Stimulated activated memory B cell treated with anti-CD40 and anti-IgM and Interleukin-4, amounts not matched to agents 10 μg/mL and 1 μg/mL and 100 μg/mL, for 72 hours (primary cell): ENCODE results near the gene ZNF154.
"Not testable (repeated sequence)": the region's sequence is repeated elsewhere in the genome, so short reads cannot be mapped to it uniquely, and the experiment has no call there.

Experiments used
- ATAC-seq: fragments of 150-1000 bp; cut with Tn5 transposase; 2 replicates; pipeline ENCODE4 v1.10.0; 2021
- H3K27ac Mint-ChIP-seq: one replicate; pipeline ENCODE4 v1.8.0; 2022; ENCODE audit warnings: mild to moderate bottlenecking, mixed read lengths
- H3K27me3 Mint-ChIP-seq: one replicate; pipeline ENCODE4 v1.8.0; 2022; ENCODE audit warnings: mixed read lengths
- H3K36me3 Mint-ChIP-seq: one replicate; pipeline ENCODE4 v1.8.0; 2022; ENCODE audit warnings: mixed read lengths
- H3K4me1 Mint-ChIP-seq: one replicate; pipeline ENCODE4 v1.8.0; 2022; ENCODE audit warnings: mixed read lengths
- H3K4me3 Mint-ChIP-seq: one replicate; pipeline ENCODE4 v1.8.0; 2022; ENCODE audit warnings: mild to moderate bottlenecking, moderate library complexity, mixed read lengths
- H3K9me3 Mint-ChIP-seq: one replicate; pipeline ENCODE4 v1.8.0; 2022; ENCODE audit warnings: mixed read lengths

The ZNF154 gene

GRCh38 chr19:57708641-57709361, at the start of gene ZNF154:
ZNF154 (minus strand) TSS chr19:57709204; CDS start chr19:57708971, 233 bp downstream.
- H3K4me1 Mint-ChIP-seq = peaks cover 48% of the 10 kb centered on the region
- peaks cover 17% of the 10 kb centered on the region for H3K9me3 Mint-ChIP-seq
- peak; percentile 95 for ATAC-seq
- peak within 1 kb of the TSS; percentile 91 for H3K4me3 Mint-ChIP-seq
- no peaks in the 10 kb centered on the region for H3K27me3 Mint-ChIP-seq
- H3K36me3 Mint-ChIP-seq = peaks cover 57% of the 10 kb centered on the region
- H3K27ac Mint-ChIP-seq = peak within 1 kb of the TSS; percentile 99

- Mint-ChIP-seq H3K9me3 (peaks cover 13% of the 10 kb centered on the region), H3K4me1 (no peaks in the 10 kb centered on the region), H3K27ac (no peak overlapping the region), H3K36me3 (peaks cover 79% of the 10 kb centered on the region), H3K4me3 (no peak overlapping the region), H3K27me3 (no peaks in the 10 kb centered on the region)
- no peak for ATAC-seq
These were observed 48.9 kb upstream of the ZNF154 start for GRCh38 chr19:57757941-57758340.

- peaks cover 21% of the 10 kb centered on the region for H3K9me3 Mint-ChIP-seq
- H3K36me3 Mint-ChIP-seq = peaks cover 97% of the 10 kb centered on the region
- no peak overlapping the region for H3K4me3 Mint-ChIP-seq
- no peak overlapping the region for H3K27ac Mint-ChIP-seq
- no peak for ATAC-seq
- peaks cover 13% of the 10 kb centered on the region for H3K4me1 Mint-ChIP-seq
- H3K27me3 Mint-ChIP-seq = no peaks in the 10 kb centered on the region
These were observed 46.0 kb upstream of the ZNF154 start for GRCh38 chr19:57755031-57755430.

- no peaks in the 10 kb centered on the region for H3K27me3 Mint-ChIP-seq
- H3K36me3 Mint-ChIP-seq = peaks cover 97% of the 10 kb centered on the region
- ATAC-seq = no peak
- peaks cover 17% of the 10 kb centered on the region for H3K4me1 Mint-ChIP-seq
- no peak overlapping the region for H3K27ac Mint-ChIP-seq
- H3K9me3 Mint-ChIP-seq = peaks cover 24% of the 10 kb centered on the region
- no peak overlapping the region for H3K4me3 Mint-ChIP-seq
These were observed 45.2 kb upstream of the ZNF154 start for GRCh38 chr19:57754091-57754673.

GRCh38 chr19:57748029-57748428, 39.0 kb upstream of the ZNF154 start:
- H3K4me1 Mint-ChIP-seq = peaks cover 31% of the 10 kb centered on the region
- peaks cover 63% of the 10 kb centered on the region for H3K36me3 Mint-ChIP-seq
- H3K27me3 Mint-ChIP-seq = no peaks in the 10 kb centered on the region
- H3K9me3 Mint-ChIP-seq = peaks cover 16% of the 10 kb centered on the region
- no peak for ATAC-seq
- H3K4me3 Mint-ChIP-seq = peak overlapping the region; percentile 99
- peak overlapping the region; percentile 98 for H3K27ac Mint-ChIP-seq

GRCh38 chr19:57747472-57747807, 38.4 kb upstream of the ZNF154 start:
- H3K9me3 Mint-ChIP-seq = peaks cover 11% of the 10 kb centered on the region
- H3K4me1 Mint-ChIP-seq = peaks cover 31% of the 10 kb centered on the region
- H3K27me3 Mint-ChIP-seq = no peaks in the 10 kb centered on the region
- peak overlapping the region; percentile 99 for H3K4me3 Mint-ChIP-seq
- peak overlapping the region; percentile 98 for H3K27ac Mint-ChIP-seq
- no peak for ATAC-seq
- H3K36me3 Mint-ChIP-seq = peaks cover 57% of the 10 kb centered on the region

DNA sequence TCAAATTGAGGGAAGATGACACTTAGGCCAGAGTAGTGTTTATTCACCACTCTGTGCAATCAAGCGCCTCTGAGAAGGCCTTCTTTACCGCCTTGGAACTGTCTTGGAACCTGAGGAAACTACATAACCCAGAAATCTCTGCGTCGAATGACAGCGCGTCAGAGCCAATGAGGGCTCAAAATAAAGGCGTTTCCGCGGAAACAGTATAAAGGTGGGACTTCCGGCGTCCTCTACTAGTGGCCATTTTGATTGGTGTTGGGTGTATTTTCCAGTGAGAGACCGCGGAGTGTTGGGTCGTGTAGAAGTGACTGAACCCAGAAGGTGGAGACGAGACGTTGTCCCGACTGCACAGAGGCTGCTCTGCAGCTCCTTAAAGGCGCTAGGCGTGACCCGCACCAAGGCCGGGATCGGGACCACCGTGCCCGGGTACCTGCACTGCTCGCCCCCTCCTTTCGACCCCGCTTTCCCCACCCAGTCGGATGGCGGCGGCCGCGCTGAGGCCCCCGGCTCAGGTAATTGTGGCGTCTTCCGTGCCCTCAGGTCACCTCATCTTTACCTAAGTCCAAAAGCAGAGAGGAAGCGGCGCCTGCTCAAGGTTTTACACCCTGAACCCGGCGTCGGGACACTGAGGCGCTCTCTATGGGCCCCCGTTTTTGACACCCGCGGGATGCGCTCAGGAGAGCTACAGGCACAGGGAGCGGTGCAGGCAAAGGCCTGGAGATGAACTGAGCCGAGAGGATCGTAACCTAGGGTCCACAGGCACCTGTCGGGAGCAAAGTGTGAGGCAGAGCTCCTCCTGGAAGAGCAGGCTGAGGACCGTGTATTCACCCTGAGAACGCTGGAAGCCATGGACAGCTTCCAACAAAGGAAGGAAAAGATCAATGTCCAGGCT, 37.8 kb upstream of the ZNF154 start, which contains the start of gene ZNF776:
Gene ZNF776 (plus strand): TSS at position 236 of the 892 bp plus-strand sequence. CDS start 244 bp downstream, at position 480.
- Mint-ChIP-seq H3K36me3 (peaks cover 51% of the 10 kb centered on the region), H3K27ac (peak within 1 kb of the TSS; percentile 98), H3K27me3 (no peaks in the 10 kb centered on the region), H3K9me3 (peaks cover 7% of the 10 kb centered on the region), H3K4me3 (peak within 1 kb of the TSS; percentile 99), H3K4me1 (peaks cover 31% of the 10 kb centered on the region)
- ATAC-seq = peak; percentile 99

DNA sequence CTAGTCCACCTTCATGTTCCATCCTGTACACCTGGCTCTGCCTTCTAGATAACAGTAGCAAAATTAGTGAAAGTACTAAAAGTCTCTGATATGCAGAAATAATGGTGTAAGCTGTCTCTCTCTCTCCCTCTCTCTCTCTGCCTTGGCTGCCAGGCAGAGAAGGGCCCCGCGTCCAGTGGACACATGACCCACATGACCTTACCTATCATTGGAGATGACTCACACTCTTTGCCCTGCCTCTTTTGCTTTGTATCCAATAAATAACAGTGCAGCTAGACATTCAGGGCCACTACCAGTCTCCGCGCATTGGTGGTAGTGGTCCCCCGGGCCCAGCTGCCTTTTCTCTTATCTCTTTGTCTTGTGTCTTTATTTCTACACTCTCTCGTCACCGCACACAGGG, 29.8 kb upstream of the ZNF154 start:
- ATAC-seq, H3K27ac Mint-ChIP-seq, H3K4me1 Mint-ChIP-seq, H3K9me3 Mint-ChIP-seq, H3K36me3 Mint-ChIP-seq, H3K27me3 Mint-ChIP-seq, H3K4me3 Mint-ChIP-seq: not testable (repeated sequence)

DNA sequence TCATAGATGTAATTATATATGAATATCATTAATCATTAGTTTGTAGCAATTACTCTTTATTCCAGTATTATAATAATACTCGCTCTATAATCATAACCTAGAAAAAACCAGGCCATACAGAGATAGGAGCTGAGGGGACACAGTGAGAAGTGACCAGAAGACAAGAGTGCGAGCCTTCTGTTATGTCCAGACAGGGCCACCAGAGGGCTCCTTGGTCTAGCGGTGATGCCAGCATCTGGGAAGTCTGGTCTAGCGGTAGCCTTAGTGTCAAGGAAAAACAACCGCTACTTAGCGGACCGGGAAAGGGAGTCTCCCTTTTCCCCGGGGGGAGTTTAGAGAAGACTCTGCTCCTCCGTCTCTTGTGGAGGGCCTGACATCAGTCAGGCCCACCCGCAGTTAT, 29.3 kb upstream of the ZNF154 start:
- H3K4me3 Mint-ChIP-seq, H3K9me3 Mint-ChIP-seq, H3K27ac Mint-ChIP-seq, H3K27me3 Mint-ChIP-seq, H3K4me1 Mint-ChIP-seq, H3K36me3 Mint-ChIP-seq, ATAC-seq: not testable (repeated sequence)

GRCh38 chr19:57720878-57721277, 11.9 kb upstream of the ZNF154 start:
- Mint-ChIP-seq H3K4me3 (no peak overlapping the region), H3K9me3 (peaks cover 15% of the 10 kb centered on the region), H3K4me1 (peaks cover 9% of the 10 kb centered on the region), H3K36me3 (peaks cover 82% of the 10 kb centered on the region), H3K27ac (no peak overlapping the region), H3K27me3 (no peaks in the 10 kb centered on the region)
- no peak for ATAC-seq

GRCh38 chr19:57719901-57720519, 11.0 kb upstream of the ZNF154 start:
- ATAC-seq = no peak
- H3K9me3 Mint-ChIP-seq = peaks cover 15% of the 10 kb centered on the region
- H3K4me1 Mint-ChIP-seq = peaks cover 5% of the 10 kb centered on the region
- no peaks in the 10 kb centered on the region for H3K27me3 Mint-ChIP-seq
- H3K27ac Mint-ChIP-seq = no peak overlapping the region
- H3K4me3 Mint-ChIP-seq = no peak overlapping the region
- peaks cover 85% of the 10 kb centered on the region for H3K36me3 Mint-ChIP-seq

- peaks cover 15% of the 10 kb centered on the region for H3K9me3 Mint-ChIP-seq
- H3K27ac Mint-ChIP-seq = no peak overlapping the region
- H3K36me3 Mint-ChIP-seq = peaks cover 83% of the 10 kb centered on the region
- no peaks in the 10 kb centered on the region for H3K27me3 Mint-ChIP-seq
- no peak overlapping the region for H3K4me3 Mint-ChIP-seq
- H3K4me1 Mint-ChIP-seq = no peaks in the 10 kb centered on the region
- ATAC-seq = no peak
These were observed 10.4 kb upstream of the ZNF154 start for GRCh38 chr19:57719424-57719823.

GRCh38 chr19:57712222-57712621, 3.2 kb upstream of the ZNF154 start:
- H3K36me3 Mint-ChIP-seq = peaks cover 54% of the 10 kb centered on the region
- H3K9me3 Mint-ChIP-seq = peaks cover 6% of the 10 kb centered on the region
- peaks cover 17% of the 10 kb centered on the region for H3K4me1 Mint-ChIP-seq
- ATAC-seq = no peak
- H3K27me3 Mint-ChIP-seq = no peaks in the 10 kb centered on the region
- H3K27ac Mint-ChIP-seq = no peak overlapping the region
- no peak overlapping the region for H3K4me3 Mint-ChIP-seq

DNA sequence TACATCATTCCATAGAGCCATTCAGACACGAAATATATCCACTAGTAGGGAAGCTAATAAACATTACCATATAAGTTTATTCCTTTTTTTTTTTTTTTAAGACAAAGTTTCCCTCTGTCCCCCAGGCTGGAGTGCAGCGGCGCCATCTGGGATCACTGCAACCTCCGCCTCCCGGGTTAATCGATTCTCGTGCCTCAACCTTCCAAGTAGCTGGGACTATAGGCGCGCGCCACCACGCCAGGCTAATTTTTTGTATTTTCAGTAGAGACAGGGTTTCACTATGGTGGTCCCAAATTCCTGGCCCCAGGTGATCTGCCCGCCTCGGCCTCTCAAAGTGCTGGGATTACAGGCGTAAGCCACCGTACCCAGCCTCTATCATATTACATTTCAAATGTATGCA, 612 bp upstream of the ZNF154 start:
- peaks cover 57% of the 10 kb centered on the region for H3K36me3 Mint-ChIP-seq
- peak overlapping the region; percentile 99 for H3K27ac Mint-ChIP-seq
- no peak for ATAC-seq
- peaks cover 13% of the 10 kb centered on the region for H3K9me3 Mint-ChIP-seq
- peaks cover 41% of the 10 kb centered on the region for H3K4me1 Mint-ChIP-seq
- no peaks in the 10 kb centered on the region for H3K27me3 Mint-ChIP-seq
- peak overlapping the region; percentile 91 for H3K4me3 Mint-ChIP-seq

- Mint-ChIP-seq H3K4me1 (peaks cover 51% of the 10 kb centered on the region), H3K27ac (no peak overlapping the region), H3K36me3 (peaks cover 74% of the 10 kb centered on the region), H3K27me3 (no peaks in the 10 kb centered on the region), H3K4me3 (no peak overlapping the region), H3K9me3 (peaks cover 29% of the 10 kb centered on the region)
- no peak for ATAC-seq
These were observed 2.7 kb downstream of the ZNF154 start for GRCh38 chr19:57706346-57706745.
